K562 (cell line): Measurements from ENCODE around the gene TYSND1. TPM values are rescaled to one million over a fixed set of nuclear protein-coding genes. Genes with fewer than 3 reads are reported as not detected.

Experiments used
- ATAC-seq: fragments of 200-7000 bp; cut with Tn5 transposase; 3 replicates; pipeline ENCODE4 v1.9.1; 2020; ENCODE audit warnings: moderate library complexity
- BruUV-seq: library from RNA; stranded (reverse); fragments of 400-500 nt; replicated peaks from 2 replicates; lab custom pipeline; 2021; lab: Mats Ljungman, UMichigan
- CTCF ChIA-PET: fragments of 300-600 bp; formaldehyde crosslinking; extraction: SDS; loops from one replicate; lab custom pipeline; 2021; ENCODE audit warnings: low intra/inter-chr PET ratio; lab: Yijun Ruan, JAX
- POLR2A ChIA-PET: fragments of 300-600, 350-650 bp; sonication (Branson Sonifier 250); formaldehyde crosslinking; extraction: SDS; loops from one replicate; lab custom pipeline; 2021; ENCODE audit warnings: antibody characterized with exemption, inconsistent platforms; lab: Yijun Ruan, JAX
- DNase-seq, 4 experiments: peaks; one replicate each; pipeline versions ENCODE4 v3.0.0 to v3.0.0-alpha.2; 2011 to 2018; ENCODE audit warnings: low spot score in 3 of 4, mixed read lengths in 3 of 4; ENCODE audit errors: extremely low read depth in 1 of 4
- FAIRE-seq: peaks from 2 replicates; lab custom pipeline; 2011; peaks lifted over from hg19 to GRCh38; lab: Jason Lieb, UNC
- H2AFZ ChIP-seq: 2 replicates; pipeline ENCODE4 v1.6.0; 2011; ENCODE audit warnings: low read depth, low read length, control low read depth, inconsistent platforms
- H3K27ac ChIP-seq: fragments of 200-600 bp; 3 replicates; pipeline ENCODE4 v1.8.0; 2011; ENCODE audit warnings: low read depth, mild to moderate bottlenecking, control low read depth, inconsistent platforms, low read length, moderate library complexity, mixed read lengths; ENCODE audit errors: extremely low read depth
- H3K27me3 ChIP-seq, 2 experiments: fragments of 300-600 bp in 1 of 2; 2 replicates in 1 of 2; 3 replicates in 1 of 2; pipeline versions ENCODE4 v1.6.0 to v1.8.0; 2011; ENCODE audit warnings: inconsistent platforms in 2 of 2, low read length in 2 of 2, mild to moderate bottlenecking in 1 of 2, mixed read lengths in 1 of 2, moderate library complexity in 1 of 2; ENCODE audit not compliant: control insufficient read depth in 2 of 2, insufficient read depth in 2 of 2
- H3K36me3 ChIP-seq: fragments of 300-600 bp; 3 replicates; pipeline ENCODE4 v1.8.0; 2011; ENCODE audit warnings: mild to moderate bottlenecking, low read length, inconsistent platforms; ENCODE audit not compliant: control insufficient read depth, insufficient read depth
- H3K4me1 ChIP-seq, 2 experiments: fragments of 200-600 bp in 1 of 2; replicated peaks in 1 of 2; 2 replicates in 1 of 2; 3 replicates in 1 of 2; pipeline versions ENCODE4 v1.5.1 to v1.8.0; 2011; ENCODE audit warnings: inconsistent platforms in 2 of 2, low read length in 2 of 2, mild to moderate bottlenecking in 1 of 2, mixed read lengths in 1 of 2, moderate library complexity in 1 of 2; ENCODE audit not compliant: control insufficient read depth in 2 of 2, insufficient read depth in 2 of 2
- H3K4me2 ChIP-seq: 2 replicates; pipeline ENCODE4 v1.6.1; 2011; ENCODE audit warnings: low read length, control low read depth, inconsistent platforms, mixed read lengths; ENCODE audit not compliant: insufficient read depth
- H3K4me3 ChIP-seq: fragments of 200-600 bp; sonication (generic), shearing (Covaris generic); 2 replicates; pipeline ENCODE4 v1.5.1; 2016; ENCODE audit warnings: control low read depth, inconsistent platforms
- H3K79me2 ChIP-seq: fragments of 200-600 bp; 3 replicates; pipeline ENCODE4 v1.8.0; 2011; ENCODE audit warnings: low read length, inconsistent platforms; ENCODE audit not compliant: control insufficient read depth, insufficient read depth
- H3K9ac ChIP-seq, 2 experiments: 2 replicates each; pipeline versions ENCODE4 v1.6.0 to v1.6.1; 2011; ENCODE audit warnings: low read depth in 2 of 2, low read length in 2 of 2, control low read depth in 1 of 2, inconsistent platforms in 1 of 2, mild to moderate bottlenecking in 1 of 2, mixed read lengths in 1 of 2; ENCODE audit not compliant: insufficient read depth in 1 of 2
- H3K9me1 ChIP-seq: one replicate; pipeline ENCODE4 v1.6.0; 2011; ENCODE audit warnings: inconsistent platforms, mild to moderate bottlenecking, low read length, moderate library complexity; ENCODE audit not compliant: control insufficient read depth, insufficient read depth
- H3K9me3 ChIP-seq: replicated peaks from 2 replicates; pipeline ENCODE4 v1.5.1; 2011; ENCODE audit warnings: low read depth, low read length, inconsistent platforms; ENCODE audit not compliant: control insufficient read depth, insufficient read depth
- H4K20me1 ChIP-seq: replicated peaks from 2 replicates; pipeline ENCODE4 v1.6.1; 2011; ENCODE audit warnings: low read length, inconsistent platforms, mixed read lengths; ENCODE audit not compliant: control insufficient read depth, insufficient read depth
- CEBPB ChIP-seq: fragments of 450-650 bp; IDR thresholded peaks from 2 replicates; pipeline ENCODE4 v1.6.1; 2016; ENCODE audit warnings: missing genetic modification characterization, missing compliant biosample characterization
- CEBPG ChIP-seq, 3 experiments: fragments of 200-800 bp in 1 of 3; sonication (Bioruptor generic) in 1 of 3; sonication (generic) in 1 of 3; formaldehyde crosslinking in 1 of 3; IDR thresholded peaks in 2 of 3; conservative IDR thresholded peaks in 1 of 3; 2 replicates each; pipeline versions ENCODE4 v1.6.1 to v1.8.0; 2016 to 2022; ENCODE audit warnings: missing compliant biosample characterization in 2 of 3, missing genetic modification characterization in 2 of 3, mild to moderate bottlenecking in 1 of 3, missing genetic modification reagents in 1 of 3
- FOXM1 ChIP-seq, 2 experiments: fragments of 450-650 bp in 1 of 2; sonication (generic) in 1 of 2; formaldehyde crosslinking in 1 of 2; IDR thresholded peaks; 2 replicates each; pipeline versions ENCODE4 v1.6.1 to v1.9.0; 2017 to 2022; ENCODE audit warnings: low read depth in 2 of 2, mild to moderate bottlenecking in 2 of 2, missing genetic modification reagents in 1 of 2, moderate library complexity in 1 of 2
- in situ Hi-C: fragments of 300-500 bp; cut with MboI; formaldehyde crosslinking; loops from 4 replicates; pipeline ENCODE4 v1.15.0; 2018; ENCODE audit warnings: inconsistent platforms, mixed read lengths
- intact Hi-C: fragments of 100-400 bp; cut with micrococcal nuclease; formaldehyde crosslinking; loops from 2 replicates; pipeline ENCODE4 v1.14.2; 2022
- polyA plus RNA-seq, 8 experiments: library from polyadenylated mRNA; depleted of rRNA in 4 of 8; stranded (reverse) in 5 of 8; unstranded in 3 of 8; fragments of >200 nt; fragmentation: Nextera tagmentation in 2 of 8; fragmentation: Illumina TruSeq in 1 of 8; extraction: Ambion mirVana in 2 of 8; extraction: Trizol in 1 of 8; gene quantifications; 2 replicates each; pipeline versions ENCODE4 v1.2.1 to v1.2.3, GENCODE V29; 2011 to 2014; ENCODE audit warnings: inconsistent platforms in 1 of 8, missing spikeins in 1 of 8
- total RNA-seq, 7 experiments: library from RNA; depleted of rRNA in 6 of 7; stranded (reverse); fragments of >200 nt in 6 of 7; fragmentation: Illumina TruSeq in 2 of 7; extraction: Trizol in 2 of 7; gene quantifications; 2 replicates each; pipeline versions ENCODE4 v1.2.1 to v1.2.3, GENCODE V29; 2011 to 2021; ENCODE audit warnings: low replicate concordance in 1 of 7
- TF ChIP-seq, protein P1 (sequence below): fragments of 250-450 bp; sonication (Bioruptor Pico); IDR thresholded peaks from 2 replicates; pipeline ENCODE4 v1.4.0; 2020

The TYSND1 gene
- total and polyA plus RNA-seq, 9 of the 15 experiments (the other 6 are each of a cell fraction or from before 2014, with no cell fraction given) = 0.60 to 2.0 (median 1.3) TPM

GRCh38 chr10:70097459-70097858, 49.0 kb downstream of the TYSND1 start:
- no peak for TF ChIP-seq CEBPG (CRISPR knock-in tag; IDR thresholded peaks at IDR 0.05)
- TF ChIP-seq CEBPG (tag; conservative IDR thresholded peaks at IDR 0.05 in 1 of 2, IDR thresholded peaks at IDR 0.05 in 1 of 2) = peak in 1 of 2 experiments; percentile 66; a peak in 2 of 4 replicates
- TF ChIP-seq, protein P1, sequence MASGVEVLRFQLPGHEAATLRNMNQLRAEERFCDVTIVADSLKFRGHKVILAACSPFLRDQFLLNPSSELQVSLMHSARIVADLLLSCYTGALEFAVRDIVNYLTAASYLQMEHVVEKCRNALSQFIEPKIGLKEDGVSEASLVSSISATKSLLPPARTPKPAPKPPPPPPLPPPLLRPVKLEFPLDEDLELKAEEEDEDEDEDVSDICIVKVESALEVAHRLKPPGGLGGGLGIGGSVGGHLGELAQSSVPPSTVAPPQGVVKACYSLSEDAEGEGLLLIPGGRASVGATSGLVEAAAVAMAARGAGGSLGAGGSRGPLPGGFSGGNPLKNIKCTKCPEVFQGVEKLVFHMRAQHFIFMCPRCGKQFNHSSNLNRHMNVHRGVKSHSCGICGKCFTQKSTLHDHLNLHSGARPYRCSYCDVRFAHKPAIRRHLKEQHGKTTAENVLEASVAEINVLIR = no peak
- peak; percentile 59 for TF ChIP-seq CEBPB (tag)
- no peak for TF ChIP-seq FOXM1 (IDR thresholded peaks at IDR 0.05; ENCODE audit: low read depth)
- TF ChIP-seq FOXM1 (CRISPR knock-in tag; IDR thresholded peaks at IDR 0.05; ENCODE audit: low read depth) = no peak
- no peak overlapping the region for H3K9ac ChIP-seq
- H3K27ac ChIP-seq = no peak overlapping the region
- no peaks in the 10 kb centered on the region for H3K79me2 ChIP-seq
- in situ Hi-C loops (no loop called here), intact Hi-C loops (no loop called here)
- H3K4me2 ChIP-seq = no peak overlapping the region
- H3K4me3 ChIP-seq = no peak overlapping the region
- H4K20me1 ChIP-seq = 0 out of 2 replicates have a peak, but pooled peaks cover 4% of the 10 kb centered on the region
- H3K36me3 ChIP-seq = no peaks in the 10 kb centered on the region
- H3K27me3 ChIP-seq = peaks cover 34 to 55% of the 10 kb centered on the region in 2 experiments
- FAIRE-seq (no peak), ATAC-seq (no peak), DNase-seq (no peak)
- ChIA-PET POLR2A (interaction anchor here (0.7 kb wide), 1 partner anchor 1466 kb away, joined by 4 read pairs; no protein-coding TSS in a partner anchor), CTCF (interaction anchor here (0.6 kb wide), 1 partner anchor 9 kb away, joined by 5 read pairs; no protein-coding TSS in a partner anchor)
- no peaks in the 10 kb centered on the region for H3K9me3 ChIP-seq
- H3K4me1 ChIP-seq = no peaks in the 10 kb centered on the region; a peak in 2 of 5 replicates
- H3K9me1 ChIP-seq = no peaks in the 10 kb centered on the region
- H2AFZ ChIP-seq = no peak overlapping the region
- no TSS peak for BruUV-seq
